Panc1 (cell line): ENCODE data around the gene CHMP6.

Source experiments
- CTCF ChIP-seq: fragments of 450-650 bp; IDR thresholded peaks from 2 replicates; pipeline ENCODE4 v1.5.1; 2017; ENCODE audit warnings: mild to moderate bottlenecking
- POLR2AphosphoS5 ChIP-seq: IDR thresholded peaks from 2 replicates; pipeline ENCODE4 v1.6.1; 2012; ENCODE audit warnings: mild to moderate bottlenecking, low read depth, low read length, moderate library complexity
- SIN3A ChIP-seq: IDR thresholded peaks from 2 replicates; pipeline ENCODE4 v1.6.1; 2012; ENCODE audit warnings: low read depth, mild to moderate bottlenecking, low read length, moderate library complexity, borderline replicate concordance; ENCODE audit not compliant: insufficient read depth

GRCh38 chr17:80948019-80948975, 43.3 kb upstream of the CHMP6 start:
- TF ChIP-seq CTCF (no peak), POLR2AphosphoS5 (no peak), SIN3A (no peak)
